ENCODE results near the gene GPR161.

DNA sequence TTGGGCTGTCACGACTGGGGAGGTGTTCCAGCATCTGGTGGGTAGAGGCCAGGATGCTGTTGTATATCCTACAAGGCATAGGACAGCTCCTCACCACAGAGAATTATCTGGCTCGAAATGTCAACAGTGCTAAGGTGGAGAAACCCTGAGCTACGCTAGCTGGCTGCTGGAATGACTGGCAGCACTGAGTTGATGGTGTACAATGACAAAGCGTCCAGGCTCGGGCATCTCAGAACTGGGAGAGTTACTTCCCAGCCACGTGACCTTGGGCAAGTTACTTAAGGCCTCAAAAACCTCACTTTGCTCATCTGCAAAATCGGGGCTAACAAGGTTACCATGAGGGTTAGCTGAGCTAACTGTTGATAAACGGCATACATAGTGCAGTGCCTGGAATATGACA is 35.4 kb downstream of the GPR161 start:
- TF ChIP-seq, protein P1, sequence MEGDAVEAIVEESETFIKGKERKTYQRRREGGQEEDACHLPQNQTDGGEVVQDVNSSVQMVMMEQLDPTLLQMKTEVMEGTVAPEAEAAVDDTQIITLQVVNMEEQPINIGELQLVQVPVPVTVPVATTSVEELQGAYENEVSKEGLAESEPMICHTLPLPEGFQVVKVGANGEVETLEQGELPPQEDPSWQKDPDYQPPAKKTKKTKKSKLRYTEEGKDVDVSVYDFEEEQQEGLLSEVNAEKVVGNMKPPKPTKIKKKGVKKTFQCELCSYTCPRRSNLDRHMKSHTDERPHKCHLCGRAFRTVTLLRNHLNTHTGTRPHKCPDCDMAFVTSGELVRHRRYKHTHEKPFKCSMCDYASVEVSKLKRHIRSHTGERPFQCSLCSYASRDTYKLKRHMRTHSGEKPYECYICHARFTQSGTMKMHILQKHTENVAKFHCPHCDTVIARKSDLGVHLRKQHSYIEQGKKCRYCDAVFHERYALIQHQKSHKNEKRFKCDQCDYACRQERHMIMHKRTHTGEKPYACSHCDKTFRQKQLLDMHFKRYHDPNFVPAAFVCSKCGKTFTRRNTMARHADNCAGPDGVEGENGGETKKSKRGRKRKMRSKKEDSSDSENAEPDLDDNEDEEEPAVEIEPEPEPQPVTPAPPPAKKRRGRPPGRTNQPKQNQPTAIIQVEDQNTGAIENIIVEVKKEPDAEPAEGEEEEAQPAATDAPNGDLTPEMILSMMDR (IDR thresholded peaks at IDR 0.05; ENCODE audit: low read depth, low read length): no peak
- no peak for TF ChIP-seq EZH2phosphoT487 (IDR thresholded peaks at IDR 0.05; ENCODE audit: low read depth)

Measured in OCI-LY3 (cell line).